K562 (cell line): Measurements from ENCODE around the gene ARHGAP30. TPM values are rescaled to one million over a fixed set of nuclear protein-coding genes. Genes with fewer than 3 reads are reported as not detected.

ENCODE experiments used
- ATAC-seq: fragments of 200-7000 bp; cut with Tn5 transposase; 3 replicates; pipeline ENCODE4 v1.9.1; 2020; ENCODE audit warnings: moderate library complexity
- BruUV-seq: library from RNA; stranded (reverse); fragments of 400-500 nt; replicated peaks from 2 replicates; lab custom pipeline; 2021; lab: Mats Ljungman, UMichigan
- CTCF ChIA-PET: fragments of 300-600 bp; formaldehyde crosslinking; extraction: SDS; loops from one replicate; lab custom pipeline; 2021; ENCODE audit warnings: low intra/inter-chr PET ratio; lab: Yijun Ruan, JAX
- POLR2A ChIA-PET: fragments of 300-600, 350-650 bp; sonication (Branson Sonifier 250); formaldehyde crosslinking; extraction: SDS; loops from one replicate; lab custom pipeline; 2021; ENCODE audit warnings: antibody characterized with exemption, inconsistent platforms; lab: Yijun Ruan, JAX
- DNase-seq, 4 experiments: peaks; one replicate each; pipeline versions ENCODE4 v3.0.0 to v3.0.0-alpha.2; 2011 to 2018; ENCODE audit warnings: low spot score in 3 of 4, mixed read lengths in 3 of 4; ENCODE audit errors: extremely low read depth in 1 of 4
- FAIRE-seq: peaks from 2 replicates; lab custom pipeline; 2011; peaks lifted over from hg19 to GRCh38; lab: Jason Lieb, UNC
- H2AFZ ChIP-seq: 2 replicates; pipeline ENCODE4 v1.6.0; 2011; ENCODE audit warnings: low read depth, low read length, control low read depth, inconsistent platforms
- H3K27ac ChIP-seq: fragments of 200-600 bp; 3 replicates; pipeline ENCODE4 v1.8.0; 2011; ENCODE audit warnings: low read depth, mild to moderate bottlenecking, control low read depth, inconsistent platforms, low read length, moderate library complexity, mixed read lengths; ENCODE audit errors: extremely low read depth
- H3K27me3 ChIP-seq, 2 experiments: fragments of 300-600 bp in 1 of 2; 2 replicates in 1 of 2; 3 replicates in 1 of 2; pipeline versions ENCODE4 v1.6.0 to v1.8.0; 2011; ENCODE audit warnings: inconsistent platforms in 2 of 2, low read length in 2 of 2, mild to moderate bottlenecking in 1 of 2, mixed read lengths in 1 of 2, moderate library complexity in 1 of 2; ENCODE audit not compliant: control insufficient read depth in 2 of 2, insufficient read depth in 2 of 2
- H3K36me3 ChIP-seq: fragments of 300-600 bp; 3 replicates; pipeline ENCODE4 v1.8.0; 2011; ENCODE audit warnings: mild to moderate bottlenecking, low read length, inconsistent platforms; ENCODE audit not compliant: control insufficient read depth, insufficient read depth
- H3K4me1 ChIP-seq, 2 experiments: fragments of 200-600 bp in 1 of 2; replicated peaks in 1 of 2; 2 replicates in 1 of 2; 3 replicates in 1 of 2; pipeline versions ENCODE4 v1.5.1 to v1.8.0; 2011; ENCODE audit warnings: inconsistent platforms in 2 of 2, low read length in 2 of 2, mild to moderate bottlenecking in 1 of 2, mixed read lengths in 1 of 2, moderate library complexity in 1 of 2; ENCODE audit not compliant: control insufficient read depth in 2 of 2, insufficient read depth in 2 of 2
- H3K4me2 ChIP-seq: 2 replicates; pipeline ENCODE4 v1.6.1; 2011; ENCODE audit warnings: low read length, control low read depth, inconsistent platforms, mixed read lengths; ENCODE audit not compliant: insufficient read depth
- H3K4me3 ChIP-seq: fragments of 200-600 bp; sonication (generic), shearing (Covaris generic); 2 replicates; pipeline ENCODE4 v1.5.1; 2016; ENCODE audit warnings: control low read depth, inconsistent platforms
- H3K79me2 ChIP-seq: fragments of 200-600 bp; 3 replicates; pipeline ENCODE4 v1.8.0; 2011; ENCODE audit warnings: low read length, inconsistent platforms; ENCODE audit not compliant: control insufficient read depth, insufficient read depth
- H3K9ac ChIP-seq, 2 experiments: 2 replicates each; pipeline versions ENCODE4 v1.6.0 to v1.6.1; 2011; ENCODE audit warnings: low read depth in 2 of 2, low read length in 2 of 2, control low read depth in 1 of 2, inconsistent platforms in 1 of 2, mild to moderate bottlenecking in 1 of 2, mixed read lengths in 1 of 2; ENCODE audit not compliant: insufficient read depth in 1 of 2
- H3K9me1 ChIP-seq: one replicate; pipeline ENCODE4 v1.6.0; 2011; ENCODE audit warnings: inconsistent platforms, mild to moderate bottlenecking, low read length, moderate library complexity; ENCODE audit not compliant: control insufficient read depth, insufficient read depth
- H3K9me3 ChIP-seq: replicated peaks from 2 replicates; pipeline ENCODE4 v1.5.1; 2011; ENCODE audit warnings: low read depth, low read length, inconsistent platforms; ENCODE audit not compliant: control insufficient read depth, insufficient read depth
- H4K20me1 ChIP-seq: replicated peaks from 2 replicates; pipeline ENCODE4 v1.6.1; 2011; ENCODE audit warnings: low read length, inconsistent platforms, mixed read lengths; ENCODE audit not compliant: control insufficient read depth, insufficient read depth
- ATF3 ChIP-seq, 2 experiments: fragments of 450-650 bp in 1 of 2; sonication (generic) in 1 of 2; formaldehyde crosslinking in 1 of 2; IDR thresholded peaks in 1 of 2; conservative IDR thresholded peaks in 1 of 2; 2 replicates each; pipeline versions ENCODE4 v1.6.1 to v1.8.1; 2016 to 2023; ENCODE audit warnings: mild to moderate bottlenecking in 2 of 2, moderate library complexity in 2 of 2, inconsistent platforms in 1 of 2, missing genetic modification reagents in 1 of 2
- CBFA2T3 ChIP-seq: fragments of 450-650 bp; IDR thresholded peaks from 2 replicates; pipeline ENCODE4 v1.6.1; 2017
- CEBPG ChIP-seq, 3 experiments: fragments of 200-800 bp in 1 of 3; sonication (Bioruptor generic) in 1 of 3; sonication (generic) in 1 of 3; formaldehyde crosslinking in 1 of 3; IDR thresholded peaks in 2 of 3; conservative IDR thresholded peaks in 1 of 3; 2 replicates each; pipeline versions ENCODE4 v1.6.1 to v1.8.0; 2016 to 2022; ENCODE audit warnings: missing compliant biosample characterization in 2 of 3, missing genetic modification characterization in 2 of 3, mild to moderate bottlenecking in 1 of 3, missing genetic modification reagents in 1 of 3
- NFIC ChIP-seq: fragments of 450-650 bp; IDR thresholded peaks from 2 replicates; pipeline ENCODE4 v1.6.1; 2017; ENCODE audit warnings: mild to moderate bottlenecking, inconsistent platforms
- NR1H2 ChIP-seq: sonication (generic); formaldehyde crosslinking; IDR thresholded peaks from 2 replicates; pipeline ENCODE4 v1.4.0; 2020; ENCODE audit warnings: mild to moderate bottlenecking, missing genetic modification reagents
- TRIM28 ChIP-seq: fragments of 450-650 bp; IDR thresholded peaks from 2 replicates; pipeline ENCODE4 v1.6.1; 2017
- ZNF232 ChIP-seq: sonication (generic); formaldehyde crosslinking; IDR thresholded peaks from 2 replicates; pipeline ENCODE4 v1.8.0; 2022; ENCODE audit warnings: mild to moderate bottlenecking, missing genetic modification reagents
- WGBS: fragments of 100-300 bp; shearing (Covaris generic); methylation state at CpG from one replicate; pipeline ENCODE4 v1.1.6; 2016; ENCODE audit warnings: low coverage, mixed read lengths; ENCODE audit not compliant: insufficient coverage; ENCODE audit errors: missing lambda C conversion rate; 5-methylcytosine and 5-hydroxymethylcytosine counted together
- in situ Hi-C: fragments of 300-500 bp; cut with MboI; formaldehyde crosslinking; loops from 4 replicates; pipeline ENCODE4 v1.15.0; 2018; ENCODE audit warnings: inconsistent platforms, mixed read lengths
- intact Hi-C: fragments of 100-400 bp; cut with micrococcal nuclease; formaldehyde crosslinking; loops from 2 replicates; pipeline ENCODE4 v1.14.2; 2022
- polyA plus RNA-seq, 8 experiments: library from polyadenylated mRNA; depleted of rRNA in 4 of 8; stranded (reverse) in 5 of 8; unstranded in 3 of 8; fragments of >200 nt; fragmentation: Nextera tagmentation in 2 of 8; fragmentation: Illumina TruSeq in 1 of 8; extraction: Ambion mirVana in 2 of 8; extraction: Trizol in 1 of 8; gene quantifications; 2 replicates each; pipeline versions ENCODE4 v1.2.1 to v1.2.3, GENCODE V29; 2011 to 2014; ENCODE audit warnings: inconsistent platforms in 1 of 8, missing spikeins in 1 of 8
- total RNA-seq, 7 experiments: library from RNA; depleted of rRNA in 6 of 7; stranded (reverse); fragments of >200 nt in 6 of 7; fragmentation: Illumina TruSeq in 2 of 7; extraction: Trizol in 2 of 7; gene quantifications; 2 replicates each; pipeline versions ENCODE4 v1.2.1 to v1.2.3, GENCODE V29; 2011 to 2021; ENCODE audit warnings: low replicate concordance in 1 of 7

Gene ARHGAP30
- total and polyA plus RNA-seq, 9 of the 15 experiments (the other 6 are each of a cell fraction or from before 2014, with no cell fraction given) = 0.01 to 0.73 (median 0.12) TPM

- H3K4me1 ChIP-seq = peaks cover 31% of the 10 kb centered on the region in 2 experiments; a peak in 4 of 5 replicates
- peaks cover 12% of the 10 kb centered on the region for H3K36me3 ChIP-seq
- ChIA-PET CTCF (no interaction called here), POLR2A (interaction anchor here (1.9 to 2.0 kb wide), 2 partner anchors 9 to 14 kb away, joined by 6 to 9 read pairs; partner anchors contain the start of gene F11R)
- no peaks in the 10 kb centered on the region for H3K27me3 ChIP-seq
- H3K4me2 ChIP-seq = no peak overlapping the region
- in situ Hi-C loops (no loop called here), intact Hi-C loops (no loop called here)
- 71% methylated on average over 8 of the region's 8 CpGs for WGBS
- FAIRE-seq = no peak
- peaks cover 71% of the 10 kb centered on the region for H3K79me2 ChIP-seq
- H3K9me3 ChIP-seq = no peaks in the 10 kb centered on the region
- no peak overlapping the region for H3K4me3 ChIP-seq
- TF ChIP-seq CBFA2T3 (0 out of 2 replicates have a peak, but pooled peaks have one; percentile 4), NR1H2 (CRISPR knock-in tag) (no peak)
- no peaks in the 10 kb centered on the region for H3K9me1 ChIP-seq
- H3K9ac ChIP-seq = peak overlapping the region in 1 of 2 experiments; percentile 67; a peak in 2 of 4 replicates
- BruUV-seq = no TSS peak
- ATAC-seq = no peak
- H3K27ac ChIP-seq = no peak overlapping the region; the same call in 2 of the 3 replicates
- no peak for DNase-seq
- no peaks in the 10 kb centered on the region for H4K20me1 ChIP-seq
- no peak overlapping the region for H2AFZ ChIP-seq
Observed at GRCh38 chr1:161006563-161006962, 63.1 kb downstream of the ARHGAP30 start.

GRCh38 chr1:161001525-161001924 lies 68.2 kb downstream of the ARHGAP30 start:
- CTCF ChIA-PET = no interaction called here
- in situ Hi-C loops = no loop called here
- H4K20me1 ChIP-seq = no peaks in the 10 kb centered on the region
- BruUV-seq = no TSS peak
- no peak for TF ChIP-seq ZNF232 (CRISPR knock-in tag)
- TF ChIP-seq NFIC = peak; percentile 59
- peak; percentile 73 for TF ChIP-seq CEBPG (CRISPR knock-in tag; IDR thresholded peaks at IDR 0.05)
- TF ChIP-seq CEBPG (tag; conservative IDR thresholded peaks at IDR 0.05 in 1 of 2, IDR thresholded peaks at IDR 0.05 in 1 of 2) = 0 out of 4 replicates have a peak, but pooled peaks have one; percentile 10 to 35
- peak; percentile 44; the same call in 1 of the 2 replicates for TF ChIP-seq ATF3 (IDR thresholded peaks at IDR 0.05)
- TF ChIP-seq ATF3 (CRISPR knock-in tag; conservative IDR thresholded peaks at IDR 0.05) = no peak
- TF ChIP-seq TRIM28 = no peak
- TF ChIP-seq, all 486 proteins: peak for 3
- H3K9ac ChIP-seq = no peak overlapping the region
- peaks cover 25% of the 10 kb centered on the region for H3K79me2 ChIP-seq
- FAIRE-seq (peak; percentile 56), DNase-seq (no peak), ATAC-seq (no peak)
- H3K36me3 ChIP-seq = peaks cover 55% of the 10 kb centered on the region
- no peak overlapping the region for H3K4me2 ChIP-seq
- no peaks in the 10 kb centered on the region for H3K9me3 ChIP-seq
- no peaks in the 10 kb centered on the region for H3K27me3 ChIP-seq
- POLR2A ChIA-PET = interaction anchor here (0.5 kb wide), 1 partner anchor 10 kb away, joined by 3 read pairs; no protein-coding TSS in a partner anchor
- H3K9me1 ChIP-seq = no peaks in the 10 kb centered on the region
- H3K4me3 ChIP-seq = no peak overlapping the region
- no peak overlapping the region; the same call in 2 of the 3 replicates for H3K27ac ChIP-seq
- 63% methylated on average over 5 of the region's 5 CpGs for WGBS
- no peak overlapping the region for H2AFZ ChIP-seq
- intact Hi-C loops = no loop called here
- H3K4me1 ChIP-seq = peaks cover 13 to 15% of the 10 kb centered on the region in 2 experiments; a peak in 3 of 5 replicates
